ENCODE data around the gene RGP1.

RGP1 gene

DNA sequence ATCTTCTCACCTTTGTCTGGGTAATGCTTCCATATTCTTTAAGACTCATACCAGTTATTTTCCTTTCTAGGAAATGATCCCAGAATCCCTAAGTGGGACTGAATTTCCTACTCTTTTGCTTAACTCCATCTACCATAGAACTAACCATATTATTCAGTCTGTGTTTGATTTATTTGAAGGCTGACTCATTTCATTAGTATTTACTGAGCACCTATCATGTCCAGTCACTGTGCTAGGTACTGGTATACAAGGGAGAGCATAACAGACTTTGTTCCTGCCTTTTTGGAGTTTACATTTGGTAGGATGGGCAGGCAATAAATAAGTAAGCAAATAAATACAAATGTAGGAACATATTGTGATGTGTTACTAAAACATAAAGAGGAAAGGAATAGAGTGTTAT is 46.6 kb downstream of the RGP1 start:
- peaks cover 7% of the 10 kb centered on the region for H3K36me3 ChIP-seq (ENCODE audit: control insufficient read depth, insufficient read depth, low read length)
- no peak overlapping the region for H3K4me3 ChIP-seq (replicated peaks; ENCODE audit: low read depth, low read length)
- TF ChIP-seq, protein P1, sequence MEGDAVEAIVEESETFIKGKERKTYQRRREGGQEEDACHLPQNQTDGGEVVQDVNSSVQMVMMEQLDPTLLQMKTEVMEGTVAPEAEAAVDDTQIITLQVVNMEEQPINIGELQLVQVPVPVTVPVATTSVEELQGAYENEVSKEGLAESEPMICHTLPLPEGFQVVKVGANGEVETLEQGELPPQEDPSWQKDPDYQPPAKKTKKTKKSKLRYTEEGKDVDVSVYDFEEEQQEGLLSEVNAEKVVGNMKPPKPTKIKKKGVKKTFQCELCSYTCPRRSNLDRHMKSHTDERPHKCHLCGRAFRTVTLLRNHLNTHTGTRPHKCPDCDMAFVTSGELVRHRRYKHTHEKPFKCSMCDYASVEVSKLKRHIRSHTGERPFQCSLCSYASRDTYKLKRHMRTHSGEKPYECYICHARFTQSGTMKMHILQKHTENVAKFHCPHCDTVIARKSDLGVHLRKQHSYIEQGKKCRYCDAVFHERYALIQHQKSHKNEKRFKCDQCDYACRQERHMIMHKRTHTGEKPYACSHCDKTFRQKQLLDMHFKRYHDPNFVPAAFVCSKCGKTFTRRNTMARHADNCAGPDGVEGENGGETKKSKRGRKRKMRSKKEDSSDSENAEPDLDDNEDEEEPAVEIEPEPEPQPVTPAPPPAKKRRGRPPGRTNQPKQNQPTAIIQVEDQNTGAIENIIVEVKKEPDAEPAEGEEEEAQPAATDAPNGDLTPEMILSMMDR (IDR thresholded peaks at IDR 0.05; ENCODE audit: insufficient read depth, low read length, poor library complexity, severe bottlenecking): no peak
- no peaks in the 10 kb centered on the region for H3K27me3 ChIP-seq (replicated peaks; ENCODE audit: control insufficient read depth, insufficient read depth, low read length)
- DNase-seq (ENCODE audit: extremely low read depth, insufficient read length): no peak

DNA sequence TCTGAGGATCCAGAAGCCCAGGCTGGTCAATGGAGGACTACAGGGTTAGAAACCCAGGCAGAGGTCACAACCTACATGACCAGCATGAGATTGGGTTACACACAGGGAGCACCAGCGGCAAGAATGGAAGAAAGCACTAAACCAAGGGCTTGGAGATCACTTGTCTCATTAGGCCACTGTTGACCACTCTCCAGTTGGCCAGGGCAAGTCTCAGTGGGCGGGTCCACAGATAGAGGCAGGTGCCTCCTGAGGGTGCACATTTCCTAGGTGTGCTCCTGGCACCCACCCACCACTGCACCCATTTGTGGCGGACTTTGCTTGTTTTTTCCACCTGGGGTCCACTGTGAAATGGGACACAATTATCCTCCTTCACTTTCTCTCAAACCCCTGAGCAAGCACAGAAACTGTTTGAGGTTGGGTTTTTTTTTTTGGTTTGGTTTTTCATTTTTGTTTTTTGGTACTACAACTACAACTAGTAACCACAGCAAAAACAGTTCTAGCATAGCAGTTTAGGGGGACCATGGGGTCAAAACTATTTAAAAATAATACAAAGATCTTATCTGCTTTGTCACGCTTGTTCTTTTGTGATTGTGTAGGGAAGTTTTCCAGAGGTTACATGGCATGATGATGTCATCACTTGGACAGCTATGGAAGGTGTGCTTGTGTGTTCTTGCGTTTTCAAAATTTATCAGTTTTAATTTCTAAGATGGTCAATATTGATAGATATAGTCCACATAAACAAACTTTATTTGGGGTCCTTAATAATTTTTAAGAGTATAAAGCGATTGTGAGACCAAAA is 48.4 kb downstream of the RGP1 start:
- DNase-seq (ENCODE audit: extremely low read depth, insufficient read length): no peak
- H3K4me3 ChIP-seq (replicated peaks; ENCODE audit: low read depth, low read length): no peak overlapping the region
- TF ChIP-seq, protein P1 (IDR thresholded peaks at IDR 0.05; ENCODE audit: insufficient read depth, low read length, poor library complexity, severe bottlenecking): no peak

DNA sequence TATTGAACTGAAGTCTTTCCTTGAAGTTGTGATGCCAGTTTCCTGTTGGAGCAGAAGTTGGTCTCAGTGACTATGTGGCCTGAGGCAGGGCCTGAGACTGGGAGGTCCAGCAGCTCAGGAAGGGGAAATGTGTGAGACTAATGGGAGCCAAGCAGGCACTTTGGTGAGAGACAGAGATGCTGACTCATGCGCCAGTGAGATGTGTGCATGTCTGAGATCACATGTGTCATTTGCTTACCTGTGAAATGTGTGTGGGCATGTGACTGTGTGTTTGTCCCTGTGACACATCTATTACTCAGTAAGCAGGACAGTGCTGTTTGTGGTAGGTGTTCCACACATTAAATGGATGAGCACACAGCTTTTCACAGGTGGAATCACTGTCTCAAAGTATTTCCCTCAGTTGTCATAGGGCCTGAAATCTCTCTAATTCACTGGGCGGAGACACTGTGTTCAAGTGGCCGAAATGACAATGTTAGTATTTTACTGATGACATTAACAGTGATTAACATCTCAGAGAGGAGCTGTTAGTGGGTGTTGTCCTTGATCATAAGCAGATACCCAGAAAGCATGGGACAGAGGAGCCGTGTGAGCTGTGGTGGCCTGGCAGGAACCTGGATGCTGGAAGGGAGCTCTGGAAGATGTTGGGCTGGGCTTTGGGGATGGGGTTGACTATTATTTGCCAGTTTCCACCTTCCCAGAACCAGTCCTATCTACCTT is 49.7 kb downstream of the RGP1 start:
- H3K36me3 ChIP-seq (ENCODE audit: control insufficient read depth, insufficient read depth, low read length): peaks cover 3% of the 10 kb centered on the region
- no peaks in the 10 kb centered on the region for H3K27me3 ChIP-seq (replicated peaks; ENCODE audit: control insufficient read depth, insufficient read depth, low read length)
- no peak overlapping the region for H3K4me3 ChIP-seq (replicated peaks; ENCODE audit: low read depth, low read length)
- TF ChIP-seq, protein P1 (IDR thresholded peaks at IDR 0.05; ENCODE audit: insufficient read depth, low read length, poor library complexity, severe bottlenecking): no peak
- no peak for DNase-seq (ENCODE audit: extremely low read depth, insufficient read length)

More for the DNA sequence above, 48.4 kb downstream of the RGP1 start:
- H3K27me3 ChIP-seq (replicated peaks; ENCODE audit: control insufficient read depth, insufficient read depth, low read length): no peaks in the 10 kb centered on the region
- peaks cover 7% of the 10 kb centered on the region for H3K36me3 ChIP-seq (ENCODE audit: control insufficient read depth, insufficient read depth, low read length)

DNA sequence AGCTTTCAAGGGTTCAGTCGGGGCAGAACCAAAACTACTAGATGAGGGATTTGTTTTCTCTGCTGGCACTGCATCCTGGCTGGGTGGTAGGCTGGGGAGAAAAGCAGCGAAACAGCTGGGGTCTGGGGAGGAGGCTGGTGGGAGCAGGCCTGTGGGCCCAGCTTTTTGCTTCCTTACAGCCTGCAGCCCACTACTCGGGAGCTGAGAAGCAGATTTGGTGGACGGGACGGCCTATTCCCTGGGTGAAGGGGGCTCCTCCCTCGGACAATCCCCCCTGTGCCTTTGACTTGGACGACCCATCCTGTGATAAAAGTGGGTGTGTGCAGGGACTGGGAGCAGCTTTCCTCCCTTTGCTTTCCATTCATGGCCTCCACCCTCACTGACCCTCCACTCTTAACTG is 51.4 kb downstream of the RGP1 start:
- H3K36me3 ChIP-seq (ENCODE audit: control insufficient read depth, insufficient read depth, low read length): peaks cover 3% of the 10 kb centered on the region
- TF ChIP-seq, protein P1 (IDR thresholded peaks at IDR 0.05; ENCODE audit: insufficient read depth, low read length, poor library complexity, severe bottlenecking): no peak
- no peak for DNase-seq (ENCODE audit: extremely low read depth, insufficient read length)
- no peak overlapping the region for H3K4me3 ChIP-seq (replicated peaks; ENCODE audit: low read depth, low read length)
- H3K27me3 ChIP-seq (replicated peaks; ENCODE audit: control insufficient read depth, insufficient read depth, low read length): no peaks in the 10 kb centered on the region

DNA sequence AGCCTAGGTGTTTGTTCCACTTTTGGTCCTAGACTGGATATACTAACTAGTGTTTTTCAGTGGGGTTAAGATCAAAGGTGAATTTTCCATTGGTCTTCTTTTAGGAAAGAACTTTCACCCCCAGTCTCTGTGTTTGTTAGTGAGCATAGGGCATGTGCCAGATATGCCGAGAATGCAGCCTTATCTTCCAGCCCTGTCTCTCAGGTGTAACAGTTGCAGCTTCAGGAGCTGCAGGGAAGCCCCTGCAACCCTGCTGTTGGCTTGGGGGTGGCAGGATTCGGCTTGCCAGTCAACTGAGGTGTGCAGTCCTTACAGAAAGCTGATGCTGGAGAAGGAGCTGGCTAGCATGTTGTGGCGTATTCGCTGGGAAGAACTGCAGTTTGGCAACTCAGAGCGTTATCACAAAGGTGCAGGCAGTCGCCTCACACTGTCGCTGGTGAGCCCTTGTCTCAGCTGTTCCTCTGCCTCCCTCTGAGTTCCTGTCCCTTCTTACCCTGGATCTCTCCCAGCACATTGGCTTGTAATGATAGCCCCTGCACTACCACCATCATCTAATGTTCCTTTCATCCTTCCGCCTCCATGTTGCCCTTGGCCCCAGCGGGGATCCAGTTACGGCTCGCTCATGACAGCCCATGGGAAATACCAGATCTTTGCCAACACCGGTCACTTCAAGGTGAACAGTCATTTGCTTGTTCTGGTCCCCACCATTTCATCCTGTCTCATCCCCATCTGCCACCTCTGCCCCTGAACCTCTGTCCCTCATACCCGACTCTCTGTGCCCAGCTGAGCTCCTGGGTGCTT is 52.4 kb downstream of the RGP1 start:
- Histone ChIP-seq H3K27me3 (replicated peaks; ENCODE audit: control insufficient read depth, insufficient read depth, low read length) (no peaks in the 10 kb centered on the region), H3K4me3 (replicated peaks; ENCODE audit: low read depth, low read length) (no peak overlapping the region), H3K36me3 (ENCODE audit: control insufficient read depth, insufficient read depth, low read length) (peaks cover 11% of the 10 kb centered on the region)
- DNase-seq (ENCODE audit: extremely low read depth, insufficient read length): no peak
- TF ChIP-seq, protein P1 (IDR thresholded peaks at IDR 0.05; ENCODE audit: insufficient read depth, low read length, poor library complexity, severe bottlenecking): no peak
